ENCODE results near the gene ANO3.

- TF ChIP-seq TAF1 (IDR thresholded peaks at IDR 0.05; ENCODE audit: borderline replicate concordance, low read depth, low read length) (no peak), POLR2A (IDR thresholded peaks at IDR 0.05; ENCODE audit: low read depth, low read length) (no peak), POLR2AphosphoS5 (IDR thresholded peaks at IDR 0.05; ENCODE audit: low read depth, low read length) (no peak)
Observed at GRCh38 chr11:26420331-26420730, 88.4 kb downstream of the ANO3 start.

Measured in GM12892 (cell line).